Retina (tissue), 1 donor: ENCODE measurements around the gene WBP1L.
"Not testable (repeated sequence)": the region's sequence is repeated elsewhere in the genome, so short reads cannot be mapped to it uniquely, and the experiment has no call there.

Experiments used
- DNase-seq: peaks from one replicate; pipeline ENCODE4 v3.0.0-alpha.2; 2016

The WBP1L gene

GRCh38 chr10:102844190-102844776 lies 100.5 kb downstream of the WBP1L start:
- DNase-seq, result not testable (repeated sequence)

DNA sequence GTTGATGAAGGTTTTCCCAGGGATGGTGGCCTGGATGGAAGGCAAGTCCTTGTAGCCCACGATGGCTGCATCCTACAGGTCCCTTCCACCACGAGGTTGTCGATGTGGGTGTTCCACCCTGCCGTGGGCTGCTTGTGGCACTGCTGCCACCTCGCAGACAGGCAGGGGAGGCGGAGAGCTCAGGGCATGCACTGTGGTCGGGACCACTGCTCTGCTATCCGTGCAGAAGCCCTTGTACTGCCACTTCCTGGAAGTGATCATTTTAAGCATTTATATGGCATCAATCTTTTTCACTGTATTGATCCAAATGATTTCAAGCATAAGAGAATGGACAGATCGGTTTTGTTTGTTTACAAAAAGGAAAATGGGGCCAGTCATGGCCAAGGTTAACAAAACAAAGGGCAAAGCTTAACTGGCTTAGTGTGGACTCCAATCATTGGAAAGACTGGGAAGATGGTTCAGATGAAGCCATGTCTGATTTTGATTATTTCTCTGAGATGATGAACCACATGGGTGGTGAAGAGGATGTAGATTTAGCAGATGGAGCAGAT lies 101.7 kb downstream of the WBP1L start:
- DNase-seq, result no peak

- no peak for DNase-seq
Measured at GRCh38 chr10:102850025-102850518, 106.3 kb downstream of the WBP1L start.

DNA sequence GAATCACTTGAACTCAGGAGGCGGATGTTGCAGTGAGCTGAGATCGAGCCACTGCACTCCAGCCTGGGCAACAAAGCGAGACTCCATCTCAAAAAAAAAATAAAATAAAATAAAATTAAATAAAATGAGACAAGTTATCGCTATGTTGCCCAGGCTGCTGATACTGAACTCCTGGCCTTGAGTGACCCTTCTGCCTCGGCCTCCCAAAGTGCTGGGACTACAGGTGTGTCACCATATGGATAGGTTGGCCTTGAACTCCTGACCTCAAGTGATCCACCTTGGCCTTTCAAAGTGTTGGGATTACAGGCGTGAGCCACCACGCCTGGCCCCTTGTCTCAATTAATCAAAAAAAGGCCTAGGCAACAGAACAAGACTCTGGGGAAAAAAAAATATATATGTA lies 109.5 kb downstream of the WBP1L start:
- not testable (repeated sequence) for DNase-seq

- DNase-seq, result not testable (repeated sequence)
Measured at GRCh38 chr10:102855731-102856436, 112.1 kb downstream of the WBP1L start.

GRCh38 chr10:102856758-102857424 lies 113.1 kb downstream of the WBP1L start:
- no peak for DNase-seq

GRCh38 chr10:102859911-102860310 lies 116.2 kb downstream of the WBP1L start:
- DNase-seq, result no peak

- no peak for DNase-seq
Measured at GRCh38 chr10:102863660-102864059, 119.9 kb downstream of the WBP1L start.

- no peak for DNase-seq
Measured at GRCh38 chr10:102865620-102866019, 121.9 kb downstream of the WBP1L start.
